ENCODE measurements around the gene PDE4B.

Gene PDE4B

GRCh38 chr1:66083003-66083402, 290.3 kb downstream of the PDE4B start:
- no peaks in the 10 kb centered on the region for H3K4me1 ChIP-seq (ENCODE audit: low read depth, poor library complexity, severe bottlenecking)
- no peak overlapping the region for H2AFZ ChIP-seq (ENCODE audit: low read depth)
- no peak overlapping the region for H3K27ac ChIP-seq
- H4K20me1 ChIP-seq (ENCODE audit: insufficient read depth): no peaks in the 10 kb centered on the region
- no peak for TF ChIP-seq CTCF (conservative IDR thresholded peaks at IDR 0.05; ENCODE audit: low read depth, low read length)
- H3K9ac ChIP-seq: no peak overlapping the region
- H3K27me3 ChIP-seq (ENCODE audit: insufficient read depth, low read depth): no peaks in the 10 kb centered on the region
- no peak overlapping the region for H3K4me3 ChIP-seq (IDR thresholded peaks at IDR 0.05; ENCODE audit: insufficient read depth, low read depth, low read length)
- H3K36me3 ChIP-seq (ENCODE audit: insufficient read depth): no peaks in the 10 kb centered on the region
- H3K4me2 ChIP-seq: no peak overlapping the region
- H3K79me2 ChIP-seq (ENCODE audit: insufficient read depth, low read depth): no peaks in the 10 kb centered on the region

- Histone ChIP-seq H3K27me3 (ENCODE audit: insufficient read depth, low read depth) (no peaks in the 10 kb centered on the region), H3K4me1 (ENCODE audit: low read depth, poor library complexity, severe bottlenecking) (no peaks in the 10 kb centered on the region), H3K4me3 (IDR thresholded peaks at IDR 0.05; ENCODE audit: insufficient read depth, low read depth, low read length) (no peak overlapping the region), H3K79me2 (ENCODE audit: insufficient read depth, low read depth) (no peaks in the 10 kb centered on the region), H3K27ac (no peak overlapping the region), H2AFZ (ENCODE audit: low read depth) (no peak overlapping the region), H4K20me1 (ENCODE audit: insufficient read depth) (no peaks in the 10 kb centered on the region), H3K9ac (no peak overlapping the region), H3K36me3 (ENCODE audit: insufficient read depth) (no peaks in the 10 kb centered on the region), H3K4me2 (no peak overlapping the region)
- no peak for TF ChIP-seq CTCF (conservative IDR thresholded peaks at IDR 0.05; ENCODE audit: low read depth, low read length)
These were observed 291.7 kb downstream of the PDE4B start for GRCh38 chr1:66084442-66084841.

GRCh38 chr1:66085600-66085999, 292.9 kb downstream of the PDE4B start:
- H3K4me2 ChIP-seq: no peak overlapping the region
- H4K20me1 ChIP-seq (ENCODE audit: insufficient read depth): no peaks in the 10 kb centered on the region
- no peak overlapping the region for H3K9ac ChIP-seq
- no peaks in the 10 kb centered on the region for H3K36me3 ChIP-seq (ENCODE audit: insufficient read depth)
- no peak overlapping the region for H2AFZ ChIP-seq (ENCODE audit: low read depth)
- H3K27ac ChIP-seq: no peak overlapping the region
- H3K4me3 ChIP-seq (IDR thresholded peaks at IDR 0.05; ENCODE audit: insufficient read depth, low read depth, low read length): no peak overlapping the region
- no peaks in the 10 kb centered on the region for H3K79me2 ChIP-seq (ENCODE audit: insufficient read depth, low read depth)
- no peaks in the 10 kb centered on the region for H3K4me1 ChIP-seq (ENCODE audit: low read depth, poor library complexity, severe bottlenecking)
- H3K27me3 ChIP-seq (ENCODE audit: insufficient read depth, low read depth): no peaks in the 10 kb centered on the region
- TF ChIP-seq CTCF (conservative IDR thresholded peaks at IDR 0.05; ENCODE audit: low read depth, low read length): no peak

GRCh38 chr1:66088787-66089186, 296.1 kb downstream of the PDE4B start:
- no peaks in the 10 kb centered on the region for H3K27me3 ChIP-seq (ENCODE audit: insufficient read depth, low read depth)

More at GRCh38 chr1:66088787-66089186, 296.1 kb downstream of the PDE4B start:
- TF ChIP-seq CTCF (conservative IDR thresholded peaks at IDR 0.05; ENCODE audit: low read depth, low read length): no peak
- no peaks in the 10 kb centered on the region for H3K79me2 ChIP-seq (ENCODE audit: insufficient read depth, low read depth)
- H3K36me3 ChIP-seq (ENCODE audit: insufficient read depth): no peaks in the 10 kb centered on the region
- H4K20me1 ChIP-seq (ENCODE audit: insufficient read depth): no peaks in the 10 kb centered on the region
- H3K4me2 ChIP-seq: no peak overlapping the region
- no peak overlapping the region for H3K4me3 ChIP-seq (IDR thresholded peaks at IDR 0.05; ENCODE audit: insufficient read depth, low read depth, low read length)
- H3K27ac ChIP-seq: no peak overlapping the region
- no peak overlapping the region for H2AFZ ChIP-seq (ENCODE audit: low read depth)
- no peaks in the 10 kb centered on the region for H3K4me1 ChIP-seq (ENCODE audit: low read depth, poor library complexity, severe bottlenecking)
- no peak overlapping the region for H3K9ac ChIP-seq

Data from KMS-11 (cell line).